GM19240 (cell line): ENCODE measurements around the gene PLBD1.
A peak's percentile ranks its signal among the peaks of the same experiment; 100 is the strongest.

ENCODE experiments used
- DNase-seq: peaks from one replicate; pipeline ENCODE4 v3.0.0; 2011; ENCODE audit warnings: low spot score; ENCODE audit not compliant: insufficient read length

PLBD1 gene

DNA sequence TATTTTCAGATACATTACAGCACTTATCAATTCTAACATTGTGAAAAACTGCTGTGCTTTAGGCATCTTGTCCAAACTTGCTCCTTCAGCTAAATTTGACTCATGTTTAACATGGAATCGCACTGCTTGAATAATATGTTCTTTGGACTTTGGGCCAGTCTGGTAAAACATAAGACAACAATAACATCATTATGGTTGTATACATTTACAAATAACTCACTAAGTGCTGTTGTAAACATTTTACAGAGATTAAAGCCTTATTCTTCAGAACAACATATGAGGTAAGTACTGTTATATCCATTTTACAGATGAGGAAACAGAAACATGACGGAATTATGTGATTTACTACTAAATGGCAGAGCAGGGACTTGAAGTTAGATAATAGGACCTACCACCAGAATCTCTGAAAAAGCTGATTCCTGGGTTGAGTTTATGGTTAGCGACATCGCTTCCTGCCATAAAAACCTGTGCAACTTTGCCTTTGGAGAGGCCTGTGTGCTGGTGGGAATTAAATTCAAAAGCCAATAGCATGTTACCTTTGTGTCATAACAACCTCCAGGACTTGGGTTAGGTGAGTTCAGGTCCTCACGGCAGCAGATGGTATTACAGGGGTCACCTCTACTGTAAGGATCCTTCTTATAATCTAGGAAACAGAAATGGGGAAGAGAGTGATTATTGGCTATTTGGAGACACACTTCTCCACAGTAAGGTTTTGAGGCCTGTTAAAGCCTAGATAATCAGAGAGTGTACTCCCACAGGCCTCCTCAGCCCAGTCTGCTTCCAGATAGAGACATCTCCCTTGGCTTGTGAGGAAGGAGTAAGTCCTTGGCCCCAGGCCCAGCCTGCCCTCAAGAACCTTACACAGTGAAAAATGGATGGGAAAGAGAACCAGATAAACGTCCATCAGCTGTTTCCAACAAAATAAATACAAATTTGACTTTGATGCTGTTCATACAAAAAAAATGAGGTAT, 61.8 kb downstream of the PLBD1 start:
- no peak for DNase-seq

DNA sequence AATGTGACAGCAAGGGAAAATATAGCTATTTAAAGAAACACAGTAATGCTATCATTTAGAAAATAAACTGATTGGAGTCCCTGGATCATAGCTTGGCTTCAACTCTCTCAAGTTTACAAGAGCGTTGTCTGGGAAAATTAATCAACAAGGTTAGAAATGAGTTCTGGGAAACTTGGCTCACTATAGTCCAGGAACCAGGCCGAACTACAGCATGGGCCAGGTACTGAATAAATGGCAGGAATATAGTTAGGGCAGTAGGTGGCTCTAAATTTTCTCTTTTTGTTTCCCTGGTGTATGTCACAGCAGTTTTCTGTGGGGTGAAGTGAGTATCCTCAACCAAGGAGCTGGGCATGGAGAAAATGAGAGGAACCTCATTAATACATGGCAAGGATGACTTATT, 72.4 kb downstream of the PLBD1 start:
- no peak for DNase-seq

DNA sequence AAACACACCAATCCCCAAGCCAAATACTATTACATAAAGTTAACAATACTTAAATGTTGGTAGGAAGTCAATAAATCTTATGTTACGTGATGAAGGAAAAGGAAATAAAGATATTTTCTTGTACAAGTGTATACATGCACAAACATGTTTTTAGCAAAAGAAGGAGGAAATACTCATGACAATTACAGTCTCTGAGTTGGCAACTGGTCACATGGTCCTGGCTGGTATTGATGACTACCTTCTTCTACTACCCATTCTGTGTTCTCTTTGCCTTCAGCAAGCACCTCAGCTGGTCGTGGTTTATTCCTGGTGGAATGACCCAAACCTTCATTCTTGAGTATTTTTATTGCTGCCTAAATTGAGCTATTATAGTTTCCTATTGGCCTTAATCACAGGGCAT, 84.8 kb downstream of the PLBD1 start:
- DNase-seq = no peak

DNA sequence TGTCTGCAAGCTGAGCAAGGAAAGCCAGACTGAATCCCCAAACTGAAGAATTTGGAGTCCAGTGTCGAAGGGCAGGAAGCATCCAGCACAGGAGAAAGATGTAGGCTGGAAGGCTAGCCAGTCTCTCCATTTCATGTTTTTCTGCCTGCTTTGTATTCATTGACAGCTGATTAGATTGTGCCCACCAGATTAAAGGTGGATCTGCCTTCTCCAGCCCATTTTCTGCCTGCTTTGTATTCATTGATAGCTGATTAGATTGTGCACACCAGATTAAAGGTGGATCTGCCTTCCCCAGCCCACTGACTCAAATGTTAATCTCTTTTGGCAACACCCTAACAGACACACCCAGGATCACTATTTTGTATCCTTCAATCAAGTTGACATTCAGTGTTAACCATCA, 85.3 kb downstream of the PLBD1 start:
- no peak for DNase-seq

DNA sequence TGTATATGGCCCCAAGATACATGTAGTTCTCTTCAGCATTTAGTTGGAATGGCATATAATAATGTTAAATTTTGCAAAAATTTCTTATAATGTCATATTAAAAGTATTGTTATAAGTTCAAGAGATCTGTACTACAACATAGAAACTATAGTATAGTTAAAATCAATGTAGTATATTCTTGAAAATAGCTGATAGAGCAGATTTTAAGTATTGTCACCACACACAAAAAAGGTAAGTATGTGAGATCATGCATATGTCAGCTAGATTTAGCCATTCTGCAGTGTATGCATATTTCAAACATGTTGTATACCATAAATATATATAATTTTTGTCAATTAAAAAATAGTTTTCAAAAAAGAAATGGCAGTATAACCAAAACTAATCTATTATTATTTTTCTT, 86.5 kb downstream of the PLBD1 start:
- no peak for DNase-seq

DNA sequence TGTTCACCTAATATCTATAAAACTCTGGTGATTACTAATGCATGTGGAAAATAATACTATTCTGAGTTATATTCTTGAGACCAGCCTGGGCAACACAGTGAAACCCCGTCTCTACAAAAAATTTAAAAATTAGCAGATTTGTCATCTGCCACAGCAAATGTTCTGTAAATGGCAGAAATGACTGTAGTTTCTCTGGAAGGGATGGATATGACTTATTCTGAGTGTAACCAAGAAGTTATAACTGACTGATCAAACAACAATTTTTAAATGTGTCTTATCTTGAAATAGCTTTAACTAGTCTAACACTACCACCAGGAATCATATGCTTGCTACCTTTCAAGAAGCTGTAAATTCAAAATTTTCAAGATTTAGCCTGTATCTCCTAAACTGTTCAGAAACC, 88.7 kb downstream of the PLBD1 start:
- no peak for DNase-seq

DNA sequence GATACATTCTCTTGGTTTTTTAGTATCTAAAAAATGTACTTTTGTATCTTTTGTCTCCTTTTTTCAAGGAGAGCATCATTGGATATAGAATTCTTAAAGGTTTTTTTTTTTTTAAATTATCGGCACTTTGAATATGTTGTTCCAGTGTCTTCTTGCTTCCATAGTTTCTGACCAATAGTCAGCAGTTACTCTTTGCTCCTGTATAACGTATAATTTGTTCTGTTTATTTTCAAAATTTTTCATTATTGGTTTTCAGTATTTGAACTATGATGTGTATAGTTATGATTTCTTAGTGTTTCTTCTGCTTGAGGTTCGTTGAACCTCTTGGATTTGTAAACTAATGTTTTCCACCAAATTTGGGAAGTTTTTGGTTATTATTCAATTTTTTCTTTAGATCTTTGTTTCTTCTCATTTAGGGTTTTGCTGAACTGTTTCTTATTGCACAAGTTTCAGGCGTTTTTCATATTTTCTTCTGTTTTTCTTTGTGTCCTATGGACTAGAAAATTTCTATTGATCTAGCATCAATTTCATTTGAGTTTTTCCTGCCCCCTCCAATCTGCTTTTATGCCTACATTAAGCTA, 93.9 kb downstream of the PLBD1 start:
- DNase-seq = no peak

DNA sequence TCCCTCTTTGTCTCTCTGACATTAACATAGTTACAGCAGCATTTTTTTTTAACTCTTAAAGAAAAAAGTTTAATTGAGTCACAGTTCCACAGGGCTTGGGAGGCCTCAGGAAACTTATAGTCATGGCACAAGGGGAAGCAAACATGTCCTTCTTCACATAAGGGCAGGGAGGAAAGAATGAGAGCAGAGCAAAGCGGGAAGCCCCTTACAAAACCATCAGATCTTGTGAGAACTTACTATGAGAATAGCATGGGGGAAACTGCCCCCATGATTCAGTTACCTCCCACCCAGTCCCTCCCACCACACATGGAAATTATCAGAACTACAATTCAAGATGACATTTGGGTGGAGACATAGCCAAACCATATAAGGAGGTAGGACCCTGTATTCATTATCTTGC, 96.2 kb downstream of the PLBD1 start:
- no peak for DNase-seq

DNA sequence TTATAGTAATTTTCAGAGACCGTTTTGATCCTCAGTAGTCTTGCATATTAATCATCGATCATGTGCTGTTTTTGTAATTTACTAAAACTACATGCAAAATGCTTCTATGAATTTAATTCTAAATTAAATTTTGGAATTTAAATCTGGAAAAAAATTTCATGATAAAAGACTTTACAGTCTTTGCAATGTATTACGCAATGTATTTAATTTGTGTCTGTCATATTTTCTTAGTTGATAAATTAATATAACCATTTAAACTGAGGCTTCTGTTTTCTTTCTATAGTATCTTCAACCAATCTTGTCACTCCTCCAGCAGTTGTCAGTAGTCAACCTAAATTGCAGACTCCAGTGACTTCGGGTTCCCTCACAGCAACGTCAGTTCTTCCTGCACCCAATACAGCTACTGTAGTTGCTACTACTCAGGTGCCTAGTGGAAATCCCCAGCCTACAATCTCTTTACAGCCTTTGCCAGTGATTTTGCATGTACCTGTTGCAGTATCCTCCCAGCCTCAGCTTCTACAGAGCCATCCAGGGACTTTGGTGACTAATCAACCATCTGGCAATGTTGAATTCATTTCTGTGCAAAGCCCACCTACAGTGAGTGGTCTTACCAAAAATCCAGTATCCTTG, 107.4 kb downstream of the PLBD1 start:
- DNase-seq = no peak

DNA sequence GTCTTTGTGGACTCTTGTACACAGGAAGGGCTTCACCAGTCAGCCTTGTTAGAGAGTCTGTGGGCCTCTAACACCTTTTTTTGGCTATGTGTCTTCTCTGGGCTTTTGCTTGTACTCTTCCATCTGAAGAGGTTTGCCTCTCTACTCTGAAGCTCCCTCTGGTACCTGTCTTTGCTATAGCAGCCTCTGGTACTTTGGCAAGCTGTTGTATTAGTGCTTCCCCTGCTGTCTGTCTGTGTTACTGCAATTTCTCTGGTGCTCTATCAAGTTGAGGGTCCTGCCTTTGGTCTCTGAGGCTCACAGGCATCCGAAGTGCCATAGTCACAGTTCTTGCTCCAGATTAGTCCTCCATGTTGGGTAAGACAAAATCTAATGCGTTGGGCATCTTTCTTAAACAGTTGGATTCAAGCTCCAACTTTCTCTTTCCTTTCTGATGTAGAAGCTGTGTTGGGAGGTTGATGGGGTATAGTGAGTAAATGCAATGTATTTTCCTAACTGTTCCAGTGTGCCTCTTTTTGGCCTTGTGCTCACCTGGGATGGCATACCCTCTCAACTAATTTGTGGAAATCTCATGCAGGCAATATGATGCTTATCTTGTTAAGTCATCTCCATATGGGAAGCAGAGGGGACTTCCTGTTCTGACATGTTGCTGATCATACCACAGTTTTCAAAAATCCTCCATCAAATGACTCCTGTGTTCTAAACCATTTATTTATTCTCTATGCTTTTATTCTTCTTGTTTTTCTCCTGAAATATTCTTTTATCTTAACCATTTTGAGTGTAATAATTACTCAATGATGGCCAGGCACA, 113.4 kb downstream of the PLBD1 start:
- peak; percentile 8 for DNase-seq
